GM12878 (cell line): ENCODE results near the gene USP37. TPM values are rescaled to one million over a fixed set of nuclear protein-coding genes. Genes with fewer than 3 reads are reported as not detected.

ENCODE experiments used
- ATAC-seq: fragments of 200-7000 bp; cut with Tn5 transposase; 3 replicates; pipeline ENCODE4 v1.9.1; 2020; ENCODE audit warnings: mild to moderate bottlenecking, moderate library complexity
- BruUV-seq: library from RNA; stranded (reverse); fragments of 400-500 nt; replicated peaks from 2 replicates; lab custom pipeline; 2021; lab: Mats Ljungman, UMichigan
- CTCF ChIA-PET: fragments of 300-600 bp; sonication (Branson Sonifier 250); formaldehyde crosslinking; extraction: SDS; loops from one replicate; lab custom pipeline; 2021; ENCODE audit warnings: inconsistent platforms; lab: Yijun Ruan, JAX
- POLR2A ChIA-PET: fragments of 350-600 bp; formaldehyde crosslinking; extraction: SDS; loops from one replicate; lab custom pipeline; 2021; ENCODE audit warnings: inconsistent platforms; lab: Charles Lee
- RAD21 ChIA-PET: fragments of 300-600 bp; sonication (Branson Sonifier 250); formaldehyde crosslinking; loops from one replicate; lab custom pipeline; 2023; ENCODE audit warnings: antibody characterized with exemption; ENCODE audit not compliant: unreplicated experiment; lab: Charles Lee
- SMC1A ChIA-PET: fragments of 300-600 bp; sonication (Branson Sonifier 250); formaldehyde crosslinking; loops from one replicate; lab custom pipeline; 2023; ENCODE audit not compliant: unreplicated experiment, uncharacterized antibody; lab: Charles Lee
- DNase-seq: peaks from one replicate; pipeline ENCODE4 v3.0.0-alpha.2; 2011; ENCODE audit warnings: low read depth, low spot score
- FAIRE-seq: peaks from 3 replicates; lab custom pipeline; 2011; peaks lifted over from hg19 to GRCh38; lab: Jason Lieb, UNC
- H2AFZ ChIP-seq: 2 replicates; pipeline ENCODE4 v1.6.0; 2011; ENCODE audit warnings: low read depth, low read length, control low read depth; ENCODE audit not compliant: control insufficient read depth
- H3K27ac ChIP-seq: 2 replicates; pipeline ENCODE4 v1.5.1; 2011; ENCODE audit warnings: control low read depth; ENCODE audit not compliant: control insufficient read depth, insufficient read depth
- H3K27me3 ChIP-seq, 2 experiments: replicated peaks in 1 of 2; 2 replicates each; pipeline versions ENCODE4 v1.6.0 to v1.6.1; 2011; ENCODE audit warnings: low read length in 1 of 2; ENCODE audit not compliant: control insufficient read depth in 2 of 2, insufficient read depth in 2 of 2
- H3K36me3 ChIP-seq, 2 experiments: 2 replicates each; pipeline ENCODE4 v1.5.1; 2011; ENCODE audit warnings: low read length in 1 of 2; ENCODE audit not compliant: control insufficient read depth in 2 of 2, insufficient read depth in 2 of 2
- H3K4me1 ChIP-seq: 2 replicates; pipeline ENCODE4 v1.6.1; 2011; ENCODE audit warnings: mild to moderate bottlenecking, low read length, moderate library complexity, mixed read lengths; ENCODE audit not compliant: control insufficient read depth, insufficient read depth
- H3K4me2 ChIP-seq: 2 replicates; pipeline ENCODE4 v1.6.0; 2011; ENCODE audit warnings: control low read depth; ENCODE audit not compliant: control insufficient read depth, insufficient read depth
- H3K4me3 ChIP-seq: fragments of 200-600 bp; sonication (generic); 2 replicates; pipeline ENCODE4 v1.5.1; 2016
- H3K79me2 ChIP-seq: 2 replicates; pipeline ENCODE4 v1.6.0; 2011; ENCODE audit warnings: low read length; ENCODE audit not compliant: control insufficient read depth, insufficient read depth
- H3K9ac ChIP-seq: 2 replicates; pipeline ENCODE4 v1.8.0; 2011; ENCODE audit warnings: low read length, control low read depth, mixed read lengths; ENCODE audit not compliant: control insufficient read depth, insufficient read depth
- H3K9me3 ChIP-seq: replicated peaks from 3 replicates; pipeline ENCODE4 v1.5.1; 2011; ENCODE audit warnings: mild to moderate bottlenecking, low read length; ENCODE audit not compliant: control insufficient read depth, insufficient read depth
- H4K20me1 ChIP-seq: 2 replicates; pipeline ENCODE4 v1.6.0; 2011; ENCODE audit not compliant: control insufficient read depth, insufficient read depth
- ATF2 ChIP-seq: IDR thresholded peaks from 2 replicates; pipeline ENCODE4 v1.6.1; 2012; ENCODE audit warnings: low read length, inconsistent platforms
- ATF7 ChIP-seq: fragments of 450-650 bp; IDR thresholded peaks from 2 replicates; pipeline ENCODE4 v1.6.1; 2016; ENCODE audit warnings: low read depth, mild to moderate bottlenecking
- BACH1 ChIP-seq: fragments of 450-650 bp; IDR thresholded peaks from 2 replicates; pipeline ENCODE4 v1.6.1; 2017; ENCODE audit warnings: mild to moderate bottlenecking, borderline replicate concordance
- EP300 ChIP-seq, 2 experiments: fragments of 150-350 bp in 1 of 2; IDR thresholded peaks; 2 replicates each; pipeline ENCODE4 v1.6.1; 2011 to 2012; ENCODE audit warnings: low read depth in 2 of 2, low read length in 2 of 2, borderline replicate concordance in 1 of 2, improper control_type of control experiment in 1 of 2, inconsistent platforms in 1 of 2; ENCODE audit not compliant: control insufficient read depth in 1 of 2
- GABPA ChIP-seq: IDR thresholded peaks from 2 replicates; pipeline ENCODE4 v1.6.1; 2014; ENCODE audit warnings: antibody characterized with exemption, low read depth, mild to moderate bottlenecking, inconsistent platforms
- HDGF ChIP-seq: fragments of 450-650 bp; IDR thresholded peaks from 2 replicates; pipeline ENCODE4 v1.6.1; 2016; ENCODE audit warnings: antibody characterized with exemption
- IRF3 ChIP-seq: fragments of 450-650 bp; IDR thresholded peaks from 2 replicates; pipeline ENCODE4 v1.6.1; 2014; ENCODE audit warnings: mild to moderate bottlenecking
- IRF4 ChIP-seq: IDR thresholded peaks from 2 replicates; pipeline ENCODE4 v1.6.1; 2011; ENCODE audit warnings: low read depth, low read length
- WRNIP1 ChIP-seq: IDR thresholded peaks from 2 replicates; pipeline ENCODE4 v1.6.1; 2011; ENCODE audit warnings: low read depth, low read length, improper control_type of control experiment, borderline replicate concordance
- ZNF207 ChIP-seq: fragments of 450-650 bp; IDR thresholded peaks from 2 replicates; pipeline ENCODE4 v1.6.1; 2014; ENCODE audit warnings: antibody characterized with exemption, mild to moderate bottlenecking, borderline replicate concordance
- WGBS: methylation state at CpG from one replicate; pipeline ENCODE4 v1.1.6; 2016; ENCODE audit warnings: low lambda C conversion rate; ENCODE audit not compliant: insufficient replicate concordance, insufficient coverage; ENCODE audit errors: missing lambda C conversion rate; 5-methylcytosine and 5-hydroxymethylcytosine counted together
- in situ Hi-C: fragments of 300-500 bp; cut with MboI; formaldehyde crosslinking; loops from 9 replicates; pipeline ENCODE4 v1.14.3; 2018; ENCODE audit warnings: mixed read lengths
- intact Hi-C: fragments of 100-400 bp; cut with micrococcal nuclease; formaldehyde crosslinking; loops from one replicate; pipeline ENCODE4 v1.14.2; 2022; ENCODE audit not compliant: unreplicated experiment
- polyA plus RNA-seq, 11 experiments: library from polyadenylated mRNA; depleted of rRNA in 4 of 11; unstranded in 6 of 11; stranded (reverse) in 5 of 11; fragments of >200 nt; fragmentation: Nextera tagmentation in 4 of 11; fragmentation: Illumina TruSeq in 1 of 11; extraction: Ambion mirVana in 4 of 11; extraction: Trizol in 1 of 11; gene quantifications; 1 replicate in 1 of 11; 2 replicates in 10 of 11; pipeline versions ENCODE4 v1.2.1 to v1.2.3, GENCODE V29; 2011 to 2016; ENCODE audit warnings: inconsistent platforms in 2 of 11, missing spikeins in 2 of 11, low read depth in 1 of 11
- total RNA-seq, 4 experiments: library from RNA; depleted of rRNA in 3 of 4; stranded (reverse); fragments of >200 nt in 3 of 4; fragmentation: Illumina TruSeq in 1 of 4; extraction: Trizol in 1 of 4; gene quantifications; 2 replicates each; pipeline versions ENCODE4 v1.2.1 to v1.2.3, GENCODE V29; 2013 to 2021
- TF ChIP-seq, protein P1 (sequence below): fragments of 450-650 bp; IDR thresholded peaks from 2 replicates; pipeline ENCODE4 v1.6.1; 2017; ENCODE audit warnings: mild to moderate bottlenecking, moderate library complexity

USP37 gene
- total and polyA plus RNA-seq, 10 of the 15 experiments (the other 5 are each of a cell fraction or from before 2014, with no cell fraction given), result 2.8 to 16.0 (median 10.4) TPM

GRCh38 chr2:218435003-218435982 lies 132.9 kb downstream of the USP37 start:
- ATAC-seq (no peak), FAIRE-seq (no peak), DNase-seq (no peak)
- no TSS peak for BruUV-seq
- ChIA-PET RAD21 (no interaction called here), POLR2A (no interaction called here), SMC1A (no interaction called here), CTCF (interaction anchor here (0.7 kb wide), 1 partner anchor 107 kb away, joined by 3 read pairs; no protein-coding TSS in a partner anchor)
- Histone ChIP-seq H3K79me2 (no peaks in the 10 kb centered on the region), H3K36me3 (no peaks in the 10 kb centered on the region), H3K4me2 (no peak overlapping the region), H3K9me3 (no peaks in the 10 kb centered on the region), H3K4me3 (no peak overlapping the region), H3K4me1 (peaks cover 12% of the 10 kb centered on the region), H3K9ac (no peak overlapping the region), H3K27ac (no peak overlapping the region), H2AFZ (no peak overlapping the region), H4K20me1 (no peaks in the 10 kb centered on the region), H3K27me3 (no peaks in the 10 kb centered on the region)
- 85% methylated on average over 9 of the region's 11 CpGs for WGBS
- intact Hi-C loops (no loop called here), in situ Hi-C loops (no loop called here)
- no peak for TF ChIP-seq IRF3
- no peak for TF ChIP-seq EP300 (IDR thresholded peaks at IDR 0.05; ENCODE audit: borderline replicate concordance in 1 of 2, control insufficient read depth in 1 of 2, low read depth in 2 of 2, low read length in 2 of 2)
- TF ChIP-seq GABPA, result no peak
- no peak for TF ChIP-seq HDGF
- no peak for TF ChIP-seq ATF7
- no peak for TF ChIP-seq ATF2
- no peak for TF ChIP-seq WRNIP1
- TF ChIP-seq, protein P1, sequence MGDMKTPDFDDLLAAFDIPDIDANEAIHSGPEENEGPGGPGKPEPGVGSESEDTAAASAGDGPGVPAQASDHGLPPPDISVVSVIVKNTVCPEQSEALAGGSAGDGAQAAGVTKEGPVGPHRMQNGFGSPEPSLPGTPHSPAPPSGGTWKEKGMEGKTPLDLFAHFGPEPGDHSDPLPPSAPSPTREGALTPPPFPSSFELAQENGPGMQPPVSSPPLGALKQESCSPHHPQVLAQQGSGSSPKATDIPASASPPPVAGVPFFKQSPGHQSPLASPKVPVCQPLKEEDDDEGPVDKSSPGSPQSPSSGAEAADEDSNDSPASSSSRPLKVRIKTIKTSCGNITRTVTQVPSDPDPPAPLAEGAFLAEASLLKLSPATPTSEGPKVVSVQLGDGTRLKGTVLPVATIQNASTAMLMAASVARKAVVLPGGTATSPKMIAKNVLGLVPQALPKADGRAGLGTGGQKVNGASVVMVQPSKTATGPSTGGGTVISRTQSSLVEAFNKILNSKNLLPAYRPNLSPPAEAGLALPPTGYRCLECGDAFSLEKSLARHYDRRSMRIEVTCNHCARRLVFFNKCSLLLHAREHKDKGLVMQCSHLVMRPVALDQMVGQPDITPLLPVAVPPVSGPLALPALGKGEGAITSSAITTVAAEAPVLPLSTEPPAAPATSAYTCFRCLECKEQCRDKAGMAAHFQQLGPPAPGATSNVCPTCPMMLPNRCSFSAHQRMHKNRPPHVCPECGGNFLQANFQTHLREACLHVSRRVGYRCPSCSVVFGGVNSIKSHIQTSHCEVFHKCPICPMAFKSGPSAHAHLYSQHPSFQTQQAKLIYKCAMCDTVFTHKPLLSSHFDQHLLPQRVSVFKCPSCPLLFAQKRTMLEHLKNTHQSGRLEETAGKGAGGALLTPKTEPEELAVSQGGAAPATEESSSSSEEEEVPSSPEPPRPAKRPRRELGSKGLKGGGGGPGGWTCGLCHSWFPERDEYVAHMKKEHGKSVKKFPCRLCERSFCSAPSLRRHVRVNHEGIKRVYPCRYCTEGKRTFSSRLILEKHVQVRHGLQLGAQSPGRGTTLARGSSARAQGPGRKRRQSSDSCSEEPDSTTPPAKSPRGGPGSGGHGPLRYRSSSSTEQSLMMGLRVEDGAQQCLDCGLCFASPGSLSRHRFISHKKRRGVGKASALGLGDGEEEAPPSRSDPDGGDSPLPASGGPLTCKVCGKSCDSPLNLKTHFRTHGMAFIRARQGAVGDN, result no peak
- no peak for TF ChIP-seq IRF4
- TF ChIP-seq ZNF207, result no peak
- no peak for TF ChIP-seq BACH1
